GM18858 (cell line): Measurements from ENCODE around the gene PIAS2.

ENCODE experiments used
- ATAC-seq: cut with Tn5 transposase; IDR thresholded peaks from one replicate; pipeline ENCODE4 v1.9.1; 2021; ENCODE audit not compliant: unreplicated experiment

PIAS2 gene

GRCh38 chr18:46768166-46768921 lies 149.0 kb downstream of the PIAS2 start:
- no peak for ATAC-seq

DNA sequence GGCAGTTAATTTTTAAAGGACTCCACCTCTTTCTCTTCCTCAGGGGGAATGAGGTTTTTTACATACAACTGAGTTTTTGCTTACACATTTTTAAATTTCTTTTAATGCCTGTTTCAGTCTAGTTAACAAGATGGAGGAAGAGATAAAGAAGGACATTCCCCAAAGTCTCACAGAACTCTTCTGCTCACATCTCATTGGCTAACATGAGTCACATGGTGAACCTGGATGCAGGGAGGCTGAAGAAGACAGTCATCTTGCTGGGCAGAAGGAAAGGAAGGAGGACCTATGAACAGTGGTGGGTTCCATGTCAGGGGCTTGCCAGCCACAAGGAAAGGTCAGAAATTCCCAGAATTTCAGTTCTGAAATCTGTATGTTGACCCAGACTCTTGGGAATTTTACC lies 150.1 kb downstream of the PIAS2 start:
- no peak for ATAC-seq

GRCh38 chr18:46764586-46764985 lies 152.7 kb downstream of the PIAS2 start:
- no peak for ATAC-seq

- no peak for ATAC-seq
Measured at GRCh38 chr18:46761059-46761769, 156.1 kb downstream of the PIAS2 start.

DNA sequence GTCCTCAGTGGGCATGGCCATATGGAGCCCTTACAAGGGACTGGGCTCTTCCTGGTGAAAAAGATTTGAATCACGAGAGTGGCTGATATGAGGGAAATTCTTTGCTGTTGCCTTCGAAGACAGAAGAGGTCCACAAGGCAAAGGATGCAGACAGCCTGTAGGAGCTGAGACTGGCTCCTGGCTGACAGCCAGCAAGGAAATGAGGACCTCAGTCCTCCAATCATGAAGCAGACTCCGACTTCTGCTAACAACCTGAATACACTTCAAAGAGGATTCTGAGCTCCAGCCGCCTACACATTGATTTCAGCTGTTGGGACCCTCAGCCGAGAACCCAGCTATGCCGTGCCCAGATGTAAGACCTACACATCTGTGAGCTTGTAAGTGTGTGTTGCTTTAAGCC lies 157.4 kb downstream of the PIAS2 start:
- ATAC-seq: no peak

DNA sequence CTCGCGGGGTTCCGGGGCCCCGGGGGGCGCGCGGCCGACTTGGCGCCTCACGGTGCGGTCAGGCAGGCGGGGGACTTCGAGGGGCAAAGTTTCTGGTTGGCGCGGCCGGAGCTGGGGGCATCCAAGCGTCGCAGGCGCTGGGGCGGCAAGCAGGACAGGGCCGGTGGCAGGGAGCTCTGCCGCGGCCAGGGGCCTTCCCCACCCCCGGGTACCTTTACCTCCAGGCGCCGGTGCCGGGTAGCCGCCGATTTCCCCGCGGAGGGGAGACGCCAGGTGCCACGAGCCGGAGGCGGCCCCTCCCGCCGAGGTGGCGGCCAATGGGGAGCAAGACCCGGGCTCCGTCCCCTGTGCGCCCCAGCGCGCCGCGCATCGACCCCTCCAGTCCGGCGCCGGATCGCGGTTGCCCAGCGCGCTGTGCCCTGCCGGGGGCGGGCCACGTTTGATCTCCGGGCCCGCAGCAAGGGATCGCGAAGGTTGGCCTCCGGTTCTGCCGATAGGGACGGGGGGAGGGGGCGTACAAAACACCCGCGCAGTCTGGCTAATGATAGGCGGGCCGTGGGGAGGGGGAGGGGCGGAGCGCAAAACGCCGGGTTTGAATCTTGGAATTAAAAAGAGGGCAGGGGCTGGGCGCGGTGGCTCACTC lies 160.6 kb downstream of the PIAS2 start, which contains the start of gene ST8SIA5:
Gene ST8SIA5, minus strand, starts transcription at position 495 of the 643 bp plus-strand sequence. CDS start 545 bp downstream, outside the sequence.
- no peak for ATAC-seq

- no peak for ATAC-seq
Measured at GRCh38 chr18:46756025-46756558, 161.2 kb downstream of the PIAS2 start.

DNA sequence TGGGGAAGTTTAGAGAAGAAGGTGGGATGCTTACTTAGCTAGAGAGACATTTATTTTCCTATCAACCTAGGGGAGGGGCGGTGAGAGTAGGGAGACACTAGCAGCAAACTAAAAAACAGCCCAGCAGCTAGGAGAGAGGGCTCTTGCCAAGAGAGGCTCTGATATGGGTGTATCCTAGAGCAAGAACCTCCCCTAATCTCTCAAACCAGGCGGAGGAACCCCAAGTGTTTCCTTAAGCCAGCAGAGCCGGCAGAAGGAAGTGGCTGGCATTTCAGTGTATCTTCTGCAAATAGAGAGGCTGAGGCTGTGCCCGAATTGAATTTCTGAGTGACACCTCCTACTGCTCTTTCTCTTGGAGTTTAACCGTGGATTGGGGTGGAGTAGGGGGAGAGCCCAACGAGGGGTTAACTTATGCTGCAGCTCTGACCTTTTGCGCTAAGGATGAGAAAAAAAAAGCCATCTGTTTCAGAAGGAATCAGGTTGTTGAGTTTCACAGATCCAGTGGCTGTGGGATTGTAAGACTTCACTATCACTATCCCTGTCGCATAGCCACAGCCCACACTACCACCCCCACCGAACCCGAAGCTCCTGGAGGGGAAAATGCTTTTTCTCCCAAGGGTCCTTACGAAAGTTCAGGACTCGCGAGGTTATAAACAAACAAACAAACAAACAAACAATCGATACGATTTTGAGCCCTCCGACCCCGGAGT lies 161.8 kb downstream of the PIAS2 start:
- no peak for ATAC-seq

DNA sequence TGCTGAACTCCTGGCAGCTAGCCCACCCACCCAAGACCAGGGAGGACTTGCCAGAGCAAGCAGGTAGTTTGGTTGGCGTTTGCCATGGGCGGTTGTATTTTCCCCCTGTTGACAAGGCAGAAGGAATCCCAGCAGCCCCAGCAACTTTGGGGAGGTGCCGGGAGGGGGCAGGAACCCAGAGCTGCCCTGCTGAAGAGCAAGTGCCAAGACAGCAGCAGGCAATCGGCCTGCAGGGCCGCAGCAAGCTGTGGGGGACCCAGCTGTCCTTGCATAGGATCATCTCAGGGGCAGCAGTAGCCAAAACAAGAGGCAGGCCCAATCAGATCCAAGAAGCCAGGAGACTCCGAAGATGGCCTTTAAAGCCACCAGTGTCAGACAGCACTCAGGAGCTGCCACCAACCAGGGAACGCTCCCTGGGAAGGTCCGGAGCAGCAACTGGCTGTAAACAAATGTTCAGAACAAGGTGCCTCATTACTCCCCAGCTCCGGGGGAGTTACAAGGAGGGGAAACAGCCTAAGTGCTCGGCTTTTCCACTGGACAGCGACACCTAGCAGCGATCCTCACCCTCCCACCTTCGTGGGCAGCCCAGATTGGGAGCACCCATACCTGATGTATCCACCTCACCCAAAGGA lies 162.5 kb downstream of the PIAS2 start:
- no peak for ATAC-seq

DNA sequence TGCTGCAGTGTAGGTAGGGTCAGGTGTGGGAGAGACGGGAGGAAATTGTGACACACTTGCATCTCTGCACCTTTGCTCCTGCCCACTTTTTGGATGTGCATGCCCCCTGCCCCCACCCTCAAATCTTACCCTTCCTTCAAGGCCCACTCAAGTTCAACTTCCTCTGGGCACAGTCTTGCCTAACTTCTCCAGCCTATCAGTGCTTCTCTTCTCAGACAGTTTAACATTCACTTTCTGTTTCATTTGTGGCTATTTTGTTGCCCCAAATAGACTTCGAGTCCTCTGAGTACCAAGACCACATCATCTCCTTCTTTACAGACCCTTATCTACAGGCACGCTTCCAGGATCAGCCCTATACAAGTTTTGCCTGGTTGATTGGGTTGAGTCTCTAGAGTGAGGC lies 163.1 kb downstream of the PIAS2 start:
- peak; percentile 63 for ATAC-seq
